ENCODE measurements around the gene OTP.
A peak's percentile ranks its signal among the peaks of the same experiment; 100 is the strongest.

- peak in 1 of 5 experiments; percentile 10 for TF ChIP-seq CTCF (IDR thresholded peaks at IDR 0.05 in 4 of 5, conservative IDR thresholded peaks at IDR 0.05 in 1 of 5)
- no peak for TF ChIP-seq POLR2A (IDR thresholded peaks at IDR 0.05)
These were observed 8.3 kb downstream of the OTP start for GRCh38 chr5:77630114-77630680.

Data from gastrocnemius medialis (tissue), 4 donors.